Astrocyte of the spinal cord (primary cell): ENCODE measurements around the gene THRB.

Source experiments
- DNase-seq: peaks from one replicate; pipeline ENCODE4 v3.0.0; 2011; ENCODE audit warnings: low read depth, low spot score
- H3K4me3 ChIP-seq: 2 replicates; pipeline ENCODE4 v1.5.1; 2011; ENCODE audit warnings: low read depth, mild to moderate bottlenecking, low read length, moderate library complexity
- in situ Hi-C: cut with HindIII; loops from 2 replicates; pipeline ENCODE4 v1.10.0; 2017; ENCODE audit warnings: low sequenced_read_pairs
- TF ChIP-seq, protein P1 (sequence below): IDR thresholded peaks from 2 replicates; pipeline ENCODE4 v1.5.1; 2012; ENCODE audit warnings: low read depth, mild to moderate bottlenecking, low read length, inconsistent platforms

The THRB gene

DNA sequence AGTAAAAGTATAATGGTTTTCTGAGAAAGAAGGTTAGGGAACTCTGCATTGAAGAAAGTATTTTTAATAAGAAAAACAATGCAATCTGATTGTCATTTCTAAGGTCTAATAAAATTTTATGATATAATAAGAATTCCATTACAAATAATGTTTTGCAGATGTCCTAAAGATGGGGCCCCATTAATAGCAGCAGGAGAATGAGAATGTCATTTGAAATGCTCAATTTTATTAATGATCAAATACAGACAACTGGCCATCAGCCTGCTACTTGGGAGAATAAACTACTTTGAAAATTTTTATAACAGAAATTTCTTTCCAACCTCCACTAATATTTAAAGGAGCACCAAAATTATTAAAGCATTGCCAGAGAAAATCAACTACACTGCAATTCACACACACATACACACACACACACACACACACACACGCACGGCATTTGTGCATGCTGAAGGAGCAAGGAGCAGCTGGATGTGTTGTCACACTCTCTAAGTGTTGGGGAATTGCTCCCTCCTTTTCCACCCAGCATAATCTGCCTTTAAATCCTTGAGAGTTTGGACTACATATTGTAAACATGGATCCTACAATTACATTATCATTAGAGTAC is 109.5 kb downstream of the THRB start:
- H3K4me3 ChIP-seq: no peak overlapping the region
- in situ Hi-C loops: no loop called here
- no peak for DNase-seq
- TF ChIP-seq, protein P1, sequence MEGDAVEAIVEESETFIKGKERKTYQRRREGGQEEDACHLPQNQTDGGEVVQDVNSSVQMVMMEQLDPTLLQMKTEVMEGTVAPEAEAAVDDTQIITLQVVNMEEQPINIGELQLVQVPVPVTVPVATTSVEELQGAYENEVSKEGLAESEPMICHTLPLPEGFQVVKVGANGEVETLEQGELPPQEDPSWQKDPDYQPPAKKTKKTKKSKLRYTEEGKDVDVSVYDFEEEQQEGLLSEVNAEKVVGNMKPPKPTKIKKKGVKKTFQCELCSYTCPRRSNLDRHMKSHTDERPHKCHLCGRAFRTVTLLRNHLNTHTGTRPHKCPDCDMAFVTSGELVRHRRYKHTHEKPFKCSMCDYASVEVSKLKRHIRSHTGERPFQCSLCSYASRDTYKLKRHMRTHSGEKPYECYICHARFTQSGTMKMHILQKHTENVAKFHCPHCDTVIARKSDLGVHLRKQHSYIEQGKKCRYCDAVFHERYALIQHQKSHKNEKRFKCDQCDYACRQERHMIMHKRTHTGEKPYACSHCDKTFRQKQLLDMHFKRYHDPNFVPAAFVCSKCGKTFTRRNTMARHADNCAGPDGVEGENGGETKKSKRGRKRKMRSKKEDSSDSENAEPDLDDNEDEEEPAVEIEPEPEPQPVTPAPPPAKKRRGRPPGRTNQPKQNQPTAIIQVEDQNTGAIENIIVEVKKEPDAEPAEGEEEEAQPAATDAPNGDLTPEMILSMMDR: no peak

GRCh38 chr3:24382647-24383046 is 112.0 kb downstream of the THRB start:
- H3K4me3 ChIP-seq: no peak overlapping the region
- no peak for DNase-seq
- TF ChIP-seq, protein P1: no peak
- in situ Hi-C loops: no loop called here

- TF ChIP-seq, protein P1: no peak
- H3K4me3 ChIP-seq: no peak overlapping the region
- DNase-seq: no peak
- in situ Hi-C loops: no loop called here
These were observed 114.7 kb downstream of the THRB start for GRCh38 chr3:24379936-24380335.

- no peak for DNase-seq
- in situ Hi-C loops: no loop called here
These were observed 116.3 kb downstream of the THRB start for GRCh38 chr3:24378313-24378712.

GRCh38 chr3:24377218-24377993 is 117.2 kb downstream of the THRB start:
- DNase-seq: no peak
- H3K4me3 ChIP-seq: no peak overlapping the region
- TF ChIP-seq, protein P1: no peak
- in situ Hi-C loops: no loop called here

More at GRCh38 chr3:24378313-24378712, 116.3 kb downstream of the THRB start:
- no peak overlapping the region for H3K4me3 ChIP-seq
- TF ChIP-seq, protein P1: no peak

GRCh38 chr3:24375947-24376384 is 118.7 kb downstream of the THRB start:
- in situ Hi-C loops: no loop called here
- no peak for DNase-seq
- H3K4me3 ChIP-seq: no peak overlapping the region
- TF ChIP-seq, protein P1: no peak
